Globus pallidus (tissue), 1 donor: ENCODE data around the gene DNAJC11.
"Not testable (repeated sequence)": the region's sequence is repeated elsewhere in the genome, so short reads cannot be mapped to it uniquely, and the experiment has no call there.

ENCODE experiments used
- DNase-seq: peaks from one replicate; pipeline ENCODE4 v3.0.0-alpha.2; 2015; ENCODE audit warnings: low spot score

Gene DNAJC11

GRCh38 chr1:6695868-6696267 lies 5.7 kb downstream of the DNAJC11 start:
- DNase-seq, result no peak

- DNase-seq, result no peak
Observed at GRCh38 chr1:6694121-6694713, 7.4 kb downstream of the DNAJC11 start.

- DNase-seq, result no peak
Observed at GRCh38 chr1:6692956-6693355, 8.7 kb downstream of the DNAJC11 start.

- no peak for DNase-seq
Observed at GRCh38 chr1:6691507-6691906, 10.1 kb downstream of the DNAJC11 start.

- no peak for DNase-seq
Observed at GRCh38 chr1:6690186-6690585, 11.4 kb downstream of the DNAJC11 start.

- no peak for DNase-seq
Observed at GRCh38 chr1:6688757-6689156, 12.9 kb downstream of the DNAJC11 start.

- no peak for DNase-seq
Observed at GRCh38 chr1:6688001-6688400, 13.6 kb downstream of the DNAJC11 start.

- DNase-seq, result no peak
Observed at GRCh38 chr1:6686294-6686693, 15.3 kb downstream of the DNAJC11 start.

- DNase-seq, result no peak
Observed at GRCh38 chr1:6685381-6685780, 16.2 kb downstream of the DNAJC11 start.

GRCh38 chr1:6683434-6683833 lies 18.2 kb downstream of the DNAJC11 start:
- DNase-seq, result no peak

GRCh38 chr1:6675941-6676340 lies 25.7 kb downstream of the DNAJC11 start:
- DNase-seq, result no peak

- DNase-seq, result no peak
Observed at GRCh38 chr1:6674771-6675170, 26.8 kb downstream of the DNAJC11 start.

GRCh38 chr1:6673816-6674398 lies 27.7 kb downstream of the DNAJC11 start:
- no peak for DNase-seq

GRCh38 chr1:6672558-6672957 lies 29.1 kb downstream of the DNAJC11 start:
- DNase-seq, result no peak

GRCh38 chr1:6668503-6668902 lies 33.1 kb downstream of the DNAJC11 start:
- DNase-seq, result no peak

- no peak for DNase-seq
Observed at GRCh38 chr1:6667139-6667538, 34.5 kb downstream of the DNAJC11 start.

- no peak for DNase-seq
Observed at GRCh38 chr1:6666696-6667095, 34.9 kb downstream of the DNAJC11 start.

GRCh38 chr1:6662468-6662867 lies 39.1 kb downstream of the DNAJC11 start:
- DNase-seq, result not testable (repeated sequence)

- no peak for DNase-seq
Observed at GRCh38 chr1:6660415-6661049, 41.1 kb downstream of the DNAJC11 start.

GRCh38 chr1:6658359-6659060 lies 43.1 kb downstream of the DNAJC11 start:
- no peak for DNase-seq

GRCh38 chr1:6657138-6657537 lies 44.5 kb downstream of the DNAJC11 start:
- no peak for DNase-seq

- no peak for DNase-seq
Observed at GRCh38 chr1:6653436-6654290, 48.0 kb downstream of the DNAJC11 start.
